Natural killer cell (primary cell): ENCODE results near the gene ARSB. TPM values are rescaled to one million over a fixed set of nuclear protein-coding genes. Genes with fewer than 3 reads are reported as not detected.

Experiments used
- ATAC-seq, 3 donors: fragments of 150-1000 bp in 2 of 3; fragments of 200-7000 bp in 1 of 3; cut with Tn5 transposase; 1 replicate in 1 of 3; 2 replicates in 2 of 3; pipeline ENCODE4 v1.10.0; 2021; ENCODE audit warnings: mild to moderate bottlenecking in 2 of 3, moderate library complexity in 2 of 3
- DNase-seq, 2 donors: peaks; one replicate each; pipeline versions ENCODE4 v3.0.0 to v3.0.0-alpha.2; 2013 to 2021; ENCODE audit warnings: mixed read lengths in 1 of 2
- H3K27ac ChIP-seq: one replicate; pipeline ENCODE4 v1.5.1; 2013; ENCODE audit warnings: mild to moderate bottlenecking, low read length
- H3K27me3 ChIP-seq: one replicate; pipeline ENCODE4 v1.6.1; 2013; ENCODE audit warnings: low read length; ENCODE audit not compliant: control insufficient read depth, insufficient read depth
- H3K36me3 ChIP-seq: one replicate; pipeline ENCODE4 v1.6.1; 2013; ENCODE audit warnings: low read length; ENCODE audit not compliant: control insufficient read depth, insufficient read depth
- H3K4me1 ChIP-seq: one replicate; pipeline ENCODE4 v1.6.1; 2013; ENCODE audit warnings: low read length; ENCODE audit not compliant: control insufficient read depth, insufficient read depth
- H3K4me3 ChIP-seq: one replicate; pipeline ENCODE4 v1.5.1; 2013; ENCODE audit warnings: low read length
- H3K9me3 ChIP-seq: one replicate; pipeline ENCODE4 v1.6.1; 2013; ENCODE audit warnings: low read length; ENCODE audit not compliant: control insufficient read depth, insufficient read depth
- H3K27ac Mint-ChIP-seq, 2 donors: one replicate each; pipeline ENCODE4 v1.8.0; 2022; ENCODE audit warnings: mild to moderate bottlenecking in 2 of 2, mixed read lengths in 2 of 2, moderate library complexity in 1 of 2
- H3K27me3 Mint-ChIP-seq, 2 donors: one replicate each; pipeline ENCODE4 v1.8.0; 2022; ENCODE audit warnings: low read depth in 2 of 2, mixed read lengths in 2 of 2
- H3K36me3 Mint-ChIP-seq: one replicate; pipeline ENCODE4 v1.8.0; 2022; ENCODE audit warnings: mixed read lengths
- H3K4me1 Mint-ChIP-seq, 2 donors: one replicate each; pipeline ENCODE4 v1.8.0; 2022; ENCODE audit warnings: mixed read lengths in 2 of 2
- H3K4me3 Mint-ChIP-seq: one replicate; pipeline ENCODE4 v1.8.0; 2022; ENCODE audit warnings: mild to moderate bottlenecking, moderate library complexity, mixed read lengths
- H3K9me3 Mint-ChIP-seq, 2 donors: one replicate each; pipeline ENCODE4 v1.8.0; 2022; ENCODE audit warnings: mixed read lengths in 2 of 2
- CTCF ChIP-seq: fragments of 200-600 bp; IDR thresholded peaks from one replicate; pipeline ENCODE4 v1.8.0; 2022; ENCODE audit warnings: antibody characterized with exemption
- WGBS: methylation state at CpG from one replicate; pipeline ENCODE4 v1.1.7; 2013; ENCODE audit warnings: missing lambda C conversion rate; ENCODE audit not compliant: insufficient coverage; 5-methylcytosine and 5-hydroxymethylcytosine counted together
- intact Hi-C: fragments of 100-400 bp; cut with micrococcal nuclease; formaldehyde crosslinking; loops from one replicate; pipeline ENCODE4 v1.14.2; 2022
- total RNA-seq, 4 donors: library from RNA; stranded (reverse); fragments of 120-200 nt in 1 of 4; gene quantifications; one replicate each; pipeline versions ENCODE4 v1.2.3 to v1.2.4, GENCODE V29; 2013 to 2022

The ARSB gene
- total RNA-seq, 3 donors from 2014 or later (not counting 1 experiment from before 2014, with no cell fraction given), result 8.6 to 12.8 (median 8.9) TPM

GRCh38 chr5:78761840-78762239, 223.3 kb downstream of the ARSB start:
- no peak overlapping the region for H3K27ac Mint-ChIP-seq
- H3K4me1 ChIP-seq, result peaks cover 12% of the 10 kb centered on the region
- H3K4me1 Mint-ChIP-seq, result peaks cover 0 to 5% of the 10 kb centered on the region in 2 donors
- no peak overlapping the region for H3K27ac ChIP-seq
- no peak overlapping the region for H3K4me3 ChIP-seq
- intact Hi-C loops, result no loop called here
- no peaks in the 10 kb centered on the region for H3K27me3 ChIP-seq
- no peaks in the 10 kb centered on the region for H3K36me3 ChIP-seq
- WGBS, result 89% methylated on average over 6 of the region's 6 CpGs
- no peak for TF ChIP-seq CTCF
- H3K9me3 Mint-ChIP-seq, result no peaks in the 10 kb centered on the region
- H3K4me3 Mint-ChIP-seq, result no peak overlapping the region
- H3K36me3 Mint-ChIP-seq, result no peaks in the 10 kb centered on the region
- H3K9me3 ChIP-seq, result no peaks in the 10 kb centered on the region
- H3K27me3 Mint-ChIP-seq, result peaks cover 0 to 6% of the 10 kb centered on the region in 2 donors
- ATAC-seq, result no peak
- no peak for DNase-seq

GRCh38 chr5:78760770-78761169, 224.3 kb downstream of the ARSB start:
- peaks cover 0 to 5% of the 10 kb centered on the region in 2 donors for H3K4me1 Mint-ChIP-seq
- TF ChIP-seq CTCF, result no peak
- H3K27ac ChIP-seq, result no peak overlapping the region
- H3K36me3 ChIP-seq, result no peaks in the 10 kb centered on the region
- ATAC-seq (no peak), DNase-seq (no peak)
- no peaks in the 10 kb centered on the region for H3K9me3 ChIP-seq
- H3K4me1 ChIP-seq, result peaks cover 12% of the 10 kb centered on the region
- intact Hi-C loops, result no loop called here
- no peaks in the 10 kb centered on the region for H3K27me3 ChIP-seq
- no peak overlapping the region for H3K4me3 ChIP-seq
- H3K4me3 Mint-ChIP-seq, result no peak overlapping the region
- no peaks in the 10 kb centered on the region for H3K36me3 Mint-ChIP-seq
- no peak overlapping the region for H3K27ac Mint-ChIP-seq
- peaks cover 0 to 6% of the 10 kb centered on the region in 2 donors for H3K27me3 Mint-ChIP-seq
- no peaks in the 10 kb centered on the region for H3K9me3 Mint-ChIP-seq

GRCh38 chr5:78760366-78760765, 224.7 kb downstream of the ARSB start:
- no peak for DNase-seq
- 59% methylated on average over 3 of the region's 3 CpGs for WGBS
- Mint-ChIP-seq H3K27ac (no peak overlapping the region), H3K9me3 (no peaks in the 10 kb centered on the region), H3K36me3 (no peaks in the 10 kb centered on the region), H3K4me1 (peaks cover 0 to 5% of the 10 kb centered on the region in 2 donors), H3K4me3 (no peak overlapping the region), H3K27me3 (peaks cover 0 to 6% of the 10 kb centered on the region in 2 donors)
- Histone ChIP-seq H3K27ac (no peak overlapping the region), H3K27me3 (no peaks in the 10 kb centered on the region), H3K4me1 (peaks cover 12% of the 10 kb centered on the region), H3K36me3 (no peaks in the 10 kb centered on the region), H3K4me3 (no peak overlapping the region), H3K9me3 (no peaks in the 10 kb centered on the region)
- peak in 1 of 3 donors; percentile 60 for ATAC-seq
- intact Hi-C loops, result no loop called here
- no peak for TF ChIP-seq CTCF

GRCh38 chr5:78758169-78758839, 226.8 kb downstream of the ARSB start:
- Histone ChIP-seq H3K27ac (no peak overlapping the region), H3K9me3 (no peaks in the 10 kb centered on the region), H3K36me3 (no peaks in the 10 kb centered on the region), H3K27me3 (no peaks in the 10 kb centered on the region), H3K4me1 (peaks cover 12% of the 10 kb centered on the region), H3K4me3 (no peak overlapping the region)
- no peak for ATAC-seq
- no peaks in the 10 kb centered on the region for H3K36me3 Mint-ChIP-seq
- H3K9me3 Mint-ChIP-seq, result no peaks in the 10 kb centered on the region
- intact Hi-C loops, result no loop called here
- 36% methylated on average over 1 of the region's 2 CpGs for WGBS
- H3K4me1 Mint-ChIP-seq, result peaks cover 0 to 5% of the 10 kb centered on the region in 2 donors
- H3K4me3 Mint-ChIP-seq, result no peak overlapping the region
- DNase-seq, result no peak
- TF ChIP-seq CTCF, result no peak
- no peak overlapping the region for H3K27ac Mint-ChIP-seq
- peaks cover 0 to 6% of the 10 kb centered on the region in 2 donors for H3K27me3 Mint-ChIP-seq
